Measurements from ENCODE around the gene TREH. TPM values are rescaled to one million over a fixed set of nuclear protein-coding genes. Genes with fewer than 3 reads are reported as not detected.

TREH gene
- total RNA-seq, 1 experiment from 2014 or later = not detected

DNA sequence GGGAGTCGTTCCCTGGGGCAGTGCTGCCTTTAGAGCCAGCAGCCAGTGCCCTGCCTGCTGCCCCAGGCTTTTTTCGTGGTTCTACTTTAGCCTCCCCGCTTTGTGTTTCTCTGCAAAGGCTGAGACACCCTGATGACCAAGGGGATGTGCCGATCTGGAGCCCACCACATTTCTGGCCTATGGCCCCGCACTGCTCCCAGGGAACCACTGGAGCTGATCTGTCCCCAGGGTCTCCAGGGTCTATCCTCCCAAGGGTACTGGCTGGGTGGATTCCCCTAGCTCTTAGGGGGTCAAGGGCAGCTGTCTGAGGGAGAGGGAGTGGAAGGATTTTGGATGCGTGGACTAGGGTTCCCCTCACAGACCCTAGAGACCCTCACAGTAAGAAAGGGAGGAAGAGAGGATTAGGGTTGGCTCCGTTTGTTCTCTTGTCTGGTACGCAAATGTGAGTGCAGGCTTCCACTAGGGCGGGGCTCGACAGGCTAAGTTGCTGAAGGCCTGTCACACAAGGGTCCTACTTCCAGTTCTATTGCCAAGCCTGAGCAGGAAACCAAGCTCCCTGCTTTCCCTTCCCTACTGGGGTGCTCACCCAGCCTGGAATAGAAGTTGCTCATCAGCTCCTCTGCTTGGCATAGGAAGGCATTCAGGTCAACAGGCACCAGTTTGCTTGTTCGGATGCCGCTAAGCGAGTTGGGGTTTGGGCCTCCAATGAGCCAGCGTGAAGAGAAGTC, 19.3 kb downstream of the TREH start:
- Histone ChIP-seq H3K9me3 (ENCODE audit: low read depth, low read length, poor library complexity, severe bottlenecking) (no peaks in the 10 kb centered on the region), H3K27ac (ENCODE audit: low read depth, low read length, poor library complexity, severe bottlenecking) (no peak overlapping the region), H3K27me3 (replicated peaks; ENCODE audit: insufficient read depth, low read depth, low read length, poor library complexity) (no peaks in the 10 kb centered on the region), H3K36me3 (ENCODE audit: insufficient read depth, low read length, poor library complexity, severe bottlenecking) (no peaks in the 10 kb centered on the region), H3K4me3 (ENCODE audit: low read depth, low read length, poor library complexity, severe bottlenecking) (no peak overlapping the region), H3K4me1 (ENCODE audit: insufficient read depth, low read length, poor library complexity, severe bottlenecking) (no peaks in the 10 kb centered on the region)
- TF ChIP-seq EZH2 (IDR thresholded peaks at IDR 0.05; ENCODE audit: borderline replicate concordance, low read depth, low read length, poor library complexity, severe bottlenecking) = no peak
- TF ChIP-seq, protein P1, sequence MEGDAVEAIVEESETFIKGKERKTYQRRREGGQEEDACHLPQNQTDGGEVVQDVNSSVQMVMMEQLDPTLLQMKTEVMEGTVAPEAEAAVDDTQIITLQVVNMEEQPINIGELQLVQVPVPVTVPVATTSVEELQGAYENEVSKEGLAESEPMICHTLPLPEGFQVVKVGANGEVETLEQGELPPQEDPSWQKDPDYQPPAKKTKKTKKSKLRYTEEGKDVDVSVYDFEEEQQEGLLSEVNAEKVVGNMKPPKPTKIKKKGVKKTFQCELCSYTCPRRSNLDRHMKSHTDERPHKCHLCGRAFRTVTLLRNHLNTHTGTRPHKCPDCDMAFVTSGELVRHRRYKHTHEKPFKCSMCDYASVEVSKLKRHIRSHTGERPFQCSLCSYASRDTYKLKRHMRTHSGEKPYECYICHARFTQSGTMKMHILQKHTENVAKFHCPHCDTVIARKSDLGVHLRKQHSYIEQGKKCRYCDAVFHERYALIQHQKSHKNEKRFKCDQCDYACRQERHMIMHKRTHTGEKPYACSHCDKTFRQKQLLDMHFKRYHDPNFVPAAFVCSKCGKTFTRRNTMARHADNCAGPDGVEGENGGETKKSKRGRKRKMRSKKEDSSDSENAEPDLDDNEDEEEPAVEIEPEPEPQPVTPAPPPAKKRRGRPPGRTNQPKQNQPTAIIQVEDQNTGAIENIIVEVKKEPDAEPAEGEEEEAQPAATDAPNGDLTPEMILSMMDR (conservative IDR thresholded peaks at IDR 0.05; ENCODE audit: low read depth, low read length) = no peak
- DNase-seq (ENCODE audit: low spot score) = no peak
- ChIA-PET POLR2A (ENCODE audit: low non-redundant PET) (no interaction called here), CTCF (interaction anchor here (0.6 to 1.5 kb wide), 3 partner anchors 25 to 162 kb away, joined by 3 to 5 read pairs (median 4); no protein-coding TSS in a partner anchor)
- intact Hi-C loops (cut with micrococcal nuclease; ENCODE audit: unreplicated experiment) = loop anchor here (1.0 kb wide), 1 partner anchor 65 kb away; no protein-coding TSS in a partner anchor
- no TSS peak for BruUV-seq (replicated peaks)

DNA sequence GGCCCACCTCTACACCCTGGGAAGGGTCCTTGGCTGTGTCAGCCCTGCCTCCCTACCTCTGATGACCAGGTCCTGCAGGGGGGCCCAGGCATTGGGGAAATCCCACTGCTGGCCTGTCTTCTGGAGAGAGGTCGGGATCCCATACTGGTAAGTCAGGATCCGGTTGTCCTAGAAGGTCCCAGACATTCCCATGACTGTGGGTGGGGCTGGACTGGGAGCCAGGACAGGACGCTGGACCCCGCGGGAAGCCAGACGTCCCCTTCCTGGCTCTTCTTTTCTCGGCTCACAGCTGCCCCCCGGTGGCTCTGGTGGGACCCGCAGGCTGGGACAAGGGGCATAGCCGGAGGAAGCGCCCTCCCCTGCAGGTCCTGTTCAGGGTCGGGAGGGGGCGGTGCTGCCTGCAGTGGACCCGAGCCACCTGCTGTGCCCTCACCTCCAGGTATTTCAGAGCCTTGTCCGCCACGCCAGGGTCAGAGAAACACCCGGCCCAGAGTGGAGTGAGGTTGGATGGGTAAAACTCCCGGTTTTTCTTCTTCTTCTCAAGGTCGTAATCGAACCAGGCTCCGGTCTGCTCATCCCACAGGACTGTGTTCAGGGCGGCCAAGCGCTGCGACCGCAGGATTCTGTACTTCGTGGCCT, 20.0 kb downstream of the TREH start:
- ChIA-PET CTCF (interaction anchor here (0.6 to 1.5 kb wide), 8 partner anchors 21 to 329 kb away, joined by 3 to 15 read pairs (median 4); no protein-coding TSS in a partner anchor), POLR2A (ENCODE audit: low non-redundant PET) (no interaction called here)
- peak; percentile 95 for DNase-seq (ENCODE audit: low spot score)
- intact Hi-C loops (cut with micrococcal nuclease; ENCODE audit: unreplicated experiment) = loop anchor here (1.0 kb wide), 1 partner anchor 64 kb away; no protein-coding TSS in a partner anchor
- Histone ChIP-seq H3K36me3 (ENCODE audit: insufficient read depth, low read length, poor library complexity, severe bottlenecking) (no peaks in the 10 kb centered on the region), H3K27me3 (replicated peaks; ENCODE audit: insufficient read depth, low read depth, low read length, poor library complexity) (no peaks in the 10 kb centered on the region), H3K4me1 (ENCODE audit: insufficient read depth, low read length, poor library complexity, severe bottlenecking) (no peaks in the 10 kb centered on the region), H3K9me3 (ENCODE audit: low read depth, low read length, poor library complexity, severe bottlenecking) (no peaks in the 10 kb centered on the region), H3K27ac (ENCODE audit: low read depth, low read length, poor library complexity, severe bottlenecking) (no peak overlapping the region), H3K4me3 (ENCODE audit: low read depth, low read length, poor library complexity, severe bottlenecking) (no peak overlapping the region)
- TF ChIP-seq, protein P1 (conservative IDR thresholded peaks at IDR 0.05; ENCODE audit: low read depth, low read length) = peak; percentile 100
- no peak for TF ChIP-seq EZH2 (IDR thresholded peaks at IDR 0.05; ENCODE audit: borderline replicate concordance, low read depth, low read length, poor library complexity, severe bottlenecking)
- no TSS peak for BruUV-seq (replicated peaks)

DNA sequence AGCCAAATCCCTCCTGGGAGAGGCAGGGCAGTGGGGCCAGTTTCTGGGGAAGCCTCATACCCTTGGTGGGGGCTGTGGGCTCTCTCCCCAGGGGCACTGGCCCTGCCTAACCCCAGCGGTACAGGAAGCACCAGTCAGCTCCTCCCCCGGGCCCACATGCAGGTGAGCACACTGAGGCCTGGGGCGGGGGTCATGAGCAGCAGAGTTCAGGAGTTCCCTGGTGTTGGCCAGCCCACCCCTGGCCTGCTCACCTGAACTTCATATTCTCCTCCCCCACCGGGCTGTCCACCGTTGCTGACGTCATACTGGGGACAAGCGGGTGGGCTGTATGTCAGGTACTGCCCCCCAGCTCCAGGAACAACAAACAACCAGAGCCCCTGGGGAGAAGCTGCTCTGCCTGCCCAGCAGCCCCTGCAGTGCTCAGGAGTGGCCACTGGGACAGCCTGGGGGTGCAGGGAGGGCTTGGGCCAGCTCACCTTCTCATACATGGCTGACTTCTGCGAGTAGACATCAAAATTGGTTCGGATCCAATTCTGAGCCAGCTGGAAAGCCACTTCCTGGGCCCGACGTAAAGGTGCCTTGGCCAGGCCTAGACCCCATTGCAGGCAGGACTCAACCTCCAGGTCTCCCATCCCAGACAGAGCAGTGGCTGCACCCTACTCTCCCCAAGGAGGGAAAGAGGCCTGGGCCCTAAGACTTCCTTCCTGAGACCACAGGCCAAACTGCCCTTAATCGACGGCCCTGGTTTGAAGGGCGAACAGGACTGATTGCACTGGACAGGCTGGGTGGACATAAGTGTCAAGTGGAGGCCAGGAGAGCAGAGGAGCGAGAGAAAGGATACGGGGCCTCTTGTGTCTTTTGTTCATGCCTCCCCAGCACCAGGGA, 20.8 kb downstream of the TREH start:
- H3K4me3 ChIP-seq (ENCODE audit: low read depth, low read length, poor library complexity, severe bottlenecking) = no peak overlapping the region
- H3K27ac ChIP-seq (ENCODE audit: low read depth, low read length, poor library complexity, severe bottlenecking) = no peak overlapping the region
- POLR2A ChIA-PET (ENCODE audit: low non-redundant PET) = no interaction called here
- CTCF ChIA-PET = interaction anchor here (0.6 to 1.5 kb wide), 9 partner anchors 22 to 330 kb away, joined by 3 to 15 read pairs (median 4); no protein-coding TSS in a partner anchor
- H3K27me3 ChIP-seq (replicated peaks; ENCODE audit: insufficient read depth, low read depth, low read length, poor library complexity) = no peaks in the 10 kb centered on the region
- no peaks in the 10 kb centered on the region for H3K36me3 ChIP-seq (ENCODE audit: insufficient read depth, low read length, poor library complexity, severe bottlenecking)
- no peaks in the 10 kb centered on the region for H3K9me3 ChIP-seq (ENCODE audit: low read depth, low read length, poor library complexity, severe bottlenecking)
- intact Hi-C loops (cut with micrococcal nuclease; ENCODE audit: unreplicated experiment) = loop anchor here (1.0 kb wide), 1 partner anchor 63 kb away; no protein-coding TSS in a partner anchor
- BruUV-seq (replicated peaks) = no TSS peak
- no peaks in the 10 kb centered on the region for H3K4me1 ChIP-seq (ENCODE audit: insufficient read depth, low read length, poor library complexity, severe bottlenecking)
- no peak for DNase-seq (ENCODE audit: low spot score)
- TF ChIP-seq EZH2 (IDR thresholded peaks at IDR 0.05; ENCODE audit: borderline replicate concordance, low read depth, low read length, poor library complexity, severe bottlenecking) = no peak
- TF ChIP-seq, protein P1 (conservative IDR thresholded peaks at IDR 0.05; ENCODE audit: low read depth, low read length) = no peak

Measured in A673 (cell line).